ENCODE results near the gene WBP11. TPM values are rescaled to one million over a fixed set of nuclear protein-coding genes. Genes with fewer than 3 reads are reported as not detected.

The WBP11 gene
- total and polyA plus RNA-seq, 9 of the 15 experiments (the other 6 are each of a cell fraction or from before 2014, with no cell fraction given), result 7.7 to 60.8 (median 24.6) TPM

- TF ChIP-seq E2F8 (IDR thresholded peaks at IDR 0.05; ENCODE audit: low read depth, partially characterized antibody) (no peak), ZNF584 (CRISPR knock-in tag; IDR thresholded peaks at IDR 0.05; ENCODE audit: low read depth) (no peak), ZNF589 (CRISPR knock-in tag; IDR thresholded peaks at IDR 0.05; ENCODE audit: low read depth) (no peak), ZNF740 (CRISPR knock-in tag; IDR thresholded peaks at IDR 0.05) (no peak), ZNF740 (tag; IDR thresholded peaks at IDR 0.05) (no peak), PCBP1 (IDR thresholded peaks at IDR 0.05; ENCODE audit: low read depth, low read length, poor library complexity, severe bottlenecking) (no peak), ATF4 (CRISPR knock-in tag; IDR thresholded peaks at IDR 0.05) (no peak), HINFP (tag; conservative IDR thresholded peaks at IDR 0.05; ENCODE audit: low read depth) (no peak), RNF219 (CRISPR knock-in tag; IDR thresholded peaks at IDR 0.05) (no peak), EP300 (IDR thresholded peaks at IDR 0.05; ENCODE audit: low read length) (peak; percentile 17; the same call in 1 of the 2 replicates), CTCF (IDR thresholded peaks at IDR 0.05 in 2 of 3, conservative IDR thresholded peaks at IDR 0.05 in 1 of 3; ENCODE audit: insufficient read depth in 2 of 3, low read depth in 1 of 3, low read length in 3 of 3) (no peak), IFI16 (CRISPR knock-in tag; IDR thresholded peaks at IDR 0.05) (no peak)
Observed at GRCh38 chr12:14836336-14837210, 33.3 kb upstream of the WBP11 start (continued).
